HepG2 (cell line): ENCODE data around the gene TM9SF4. TPM values are rescaled to one million over a fixed set of nuclear protein-coding genes. Genes with fewer than 3 reads are reported as not detected.

Experiments used
- ARID2 ChIP-seq: sonication (generic); formaldehyde crosslinking; IDR thresholded peaks from 2 replicates; pipeline ENCODE4 v1.8.1; 2022; ENCODE audit warnings: mild to moderate bottlenecking, missing genetic modification reagents, borderline replicate concordance
- ARNT2 ChIP-seq: sonication (generic); formaldehyde crosslinking; IDR thresholded peaks from 2 replicates; pipeline ENCODE4 v1.8.0; 2022; ENCODE audit warnings: mild to moderate bottlenecking, low read depth, missing genetic modification reagents, moderate library complexity
- CTCF ChIP-seq: sonication (generic); formaldehyde crosslinking; IDR thresholded peaks from 2 replicates; pipeline ENCODE4 v1.5.0; 2020; ENCODE audit warnings: mild to moderate bottlenecking, missing genetic modification reagents, moderate library complexity
- GATA4 ChIP-seq: sonication (generic); IDR thresholded peaks from 2 replicates; pipeline ENCODE4 v1.6.1; 2016; ENCODE audit warnings: antibody characterized with exemption, low read depth, borderline replicate concordance
- HMG20A ChIP-seq: IDR thresholded peaks from 2 replicates; pipeline ENCODE4 v1.6.1; 2016; ENCODE audit warnings: borderline replicate concordance
- KLF9 ChIP-seq: IDR thresholded peaks from 2 replicates; pipeline ENCODE4 v1.6.1; 2016; ENCODE audit warnings: low read depth
- MEF2D ChIP-seq: sonication (generic); formaldehyde crosslinking; IDR thresholded peaks from 2 replicates; pipeline ENCODE4 v1.5.1; 2020; ENCODE audit warnings: mild to moderate bottlenecking, missing genetic modification reagents
- MIXL1 ChIP-seq: IDR thresholded peaks from 2 replicates; pipeline ENCODE4 v1.6.1; 2016
- NBN ChIP-seq: fragments of 450-650 bp; conservative IDR thresholded peaks from 2 replicates; pipeline ENCODE4 v1.6.1; 2017
- NR2F6 ChIP-seq, 2 experiments: IDR thresholded peaks; 2 replicates each; pipeline ENCODE4 v1.6.1; 2016; ENCODE audit warnings: antibody characterized with exemption in 1 of 2, mild to moderate bottlenecking in 1 of 2
- POGZ ChIP-seq: sonication (generic); formaldehyde crosslinking; IDR thresholded peaks from 2 replicates; pipeline ENCODE4 v1.4.0; 2020; ENCODE audit warnings: mild to moderate bottlenecking, missing genetic modification reagents
- RBM22 ChIP-seq: fragments of 200-400 bp; formaldehyde crosslinking; optimal IDR thresholded peaks from 2 replicates; pipeline ENCODE3; 2017; ENCODE audit warnings: mild to moderate bottlenecking, low read length, moderate library complexity
- RELA ChIP-seq: sonication (generic); formaldehyde crosslinking; IDR thresholded peaks from 2 replicates; pipeline ENCODE4 v1.4.0; 2020; ENCODE audit warnings: missing genetic modification reagents
- RORA ChIP-seq: sonication (generic); formaldehyde crosslinking; IDR thresholded peaks from 2 replicates; pipeline ENCODE4 v1.5.0; 2020; ENCODE audit warnings: mild to moderate bottlenecking, missing genetic modification reagents, moderate library complexity
- SP2 ChIP-seq: sonication (generic); formaldehyde crosslinking; IDR thresholded peaks from 2 replicates; pipeline ENCODE4 v1.5.1; 2020; ENCODE audit warnings: mild to moderate bottlenecking, missing genetic modification reagents
- TAF15 ChIP-seq: fragments of 200-400 bp; formaldehyde crosslinking; IDR thresholded peaks from one replicate; pipeline ENCODE4 v1.6.1; 2018; ENCODE audit warnings: mild to moderate bottlenecking, low read depth, low read length; ENCODE audit not compliant: poor library complexity, severe bottlenecking
- TBP ChIP-seq: sonication (generic); formaldehyde crosslinking; IDR thresholded peaks from 2 replicates; pipeline ENCODE4 v1.5.0; 2020; ENCODE audit warnings: missing genetic modification reagents
- TSC22D2 ChIP-seq: sonication (generic); formaldehyde crosslinking; IDR thresholded peaks from 2 replicates; pipeline ENCODE4 v1.5.1; 2020; ENCODE audit warnings: missing genetic modification reagents, mild to moderate bottlenecking, borderline replicate concordance
- ZFYVE20 ChIP-seq: sonication (generic); formaldehyde crosslinking; IDR thresholded peaks from 2 replicates; pipeline ENCODE4 v1.8.0; 2023; ENCODE audit warnings: low read depth, mild to moderate bottlenecking, moderate library complexity, missing genetic modification reagents, borderline replicate concordance
- ZNF335 ChIP-seq: sonication (generic); formaldehyde crosslinking; IDR thresholded peaks from 2 replicates; pipeline ENCODE4 v1.4.0; 2020; ENCODE audit warnings: missing genetic modification reagents
- ZNF530 ChIP-seq: sonication (generic); formaldehyde crosslinking; IDR thresholded peaks from 2 replicates; pipeline ENCODE4 v1.5.0; 2020; ENCODE audit warnings: low read depth, mild to moderate bottlenecking, missing genetic modification reagents
- ZNF615 ChIP-seq: sonication (generic); formaldehyde crosslinking; IDR thresholded peaks from 2 replicates; pipeline ENCODE4 v1.5.0; 2020; ENCODE audit warnings: mild to moderate bottlenecking, missing genetic modification reagents, borderline replicate concordance
- ZNF746 ChIP-seq: sonication (generic); formaldehyde crosslinking; IDR thresholded peaks from 2 replicates; pipeline ENCODE4 v1.8.0; 2022; ENCODE audit warnings: mild to moderate bottlenecking, missing genetic modification reagents
- ZNF891 ChIP-seq: sonication (generic); formaldehyde crosslinking; IDR thresholded peaks from 2 replicates; pipeline ENCODE4 v1.5.0; 2020; ENCODE audit warnings: mild to moderate bottlenecking, missing genetic modification reagents
- polyA plus RNA-seq, 8 experiments: library from polyadenylated mRNA; depleted of rRNA in 3 of 8; stranded (reverse) in 7 of 8; unstranded in 1 of 8; fragments of >200 nt; fragmentation: Illumina TruSeq in 4 of 8; extraction: Trizol in 4 of 8; gene quantifications; 2 replicates each; pipeline versions ENCODE4 v1.2.1 to v1.2.3, GENCODE V29; 2011 to 2016; ENCODE audit warnings: low read depth in 4 of 8, missing spikeins in 1 of 8, mixed read lengths in 1 of 8; ENCODE audit not compliant: insufficient read depth in 1 of 8
- total RNA-seq, 5 experiments: library from RNA; depleted of rRNA; stranded (reverse); fragments of >200 nt; fragmentation: Illumina TruSeq; extraction: Trizol; gene quantifications; 2 replicates each; pipeline ENCODE4 v1.2.3, GENCODE V29; 2016; ENCODE audit warnings: low read depth in 1 of 5
- TF ChIP-seq, protein P1 (sequence below): sonication (generic); formaldehyde crosslinking; IDR thresholded peaks from 2 replicates; pipeline ENCODE4 v1.4.0; 2020; ENCODE audit warnings: mild to moderate bottlenecking, missing genetic modification reagents
- TF ChIP-seq, protein P2 (sequence below): sonication (generic); formaldehyde crosslinking; IDR thresholded peaks from 2 replicates; pipeline ENCODE4 v1.8.0; 2022; ENCODE audit warnings: mild to moderate bottlenecking, missing genetic modification reagents; ENCODE audit not compliant: insufficient replicate concordance

The TM9SF4 gene
- total and polyA plus RNA-seq, 2 of the 13 experiments (the other 11 are each of a cell fraction or from before 2014, with no cell fraction given), result 53.5 to 171 TPM

- TF ChIP-seq POGZ (CRISPR knock-in tag) (peak; percentile 34; the same call in 1 of the 2 replicates), GATA4 (no peak), CTCF (CRISPR knock-in tag) (no peak), RELA (CRISPR knock-in tag) (no peak), MIXL1 (CRISPR knock-in tag) (no peak), ZNF335 (CRISPR knock-in tag) (no peak), MEF2D (CRISPR knock-in tag) (peak; percentile 52; the same call in 1 of the 2 replicates), KLF9 (no peak), NR2F6 (IDR thresholded peaks at IDR 0.05) (no peak), NR2F6 (CRISPR knock-in tag; IDR thresholded peaks at IDR 0.05) (no peak), HMG20A (peak; percentile 61; the same call in 1 of the 2 replicates), ZNF530 (CRISPR knock-in tag) (no peak), ZNF746 (CRISPR knock-in tag) (no peak), RBM22 (no peak), ZNF891 (peak; percentile 50; the same call in 1 of the 2 replicates), TAF15 (no peak), ZNF615 (0 out of 2 replicates have a peak, but pooled peaks have one; percentile 22), RORA (CRISPR knock-in tag) (no peak), TSC22D2 (CRISPR knock-in tag) (no peak), ZFYVE20 (CRISPR knock-in tag) (no peak), NBN (no peak), TBP (no peak), SP2 (CRISPR knock-in tag) (no peak), ARNT2 (CRISPR knock-in tag) (no peak), ARID2 (no peak)
- TF ChIP-seq, protein P1, sequence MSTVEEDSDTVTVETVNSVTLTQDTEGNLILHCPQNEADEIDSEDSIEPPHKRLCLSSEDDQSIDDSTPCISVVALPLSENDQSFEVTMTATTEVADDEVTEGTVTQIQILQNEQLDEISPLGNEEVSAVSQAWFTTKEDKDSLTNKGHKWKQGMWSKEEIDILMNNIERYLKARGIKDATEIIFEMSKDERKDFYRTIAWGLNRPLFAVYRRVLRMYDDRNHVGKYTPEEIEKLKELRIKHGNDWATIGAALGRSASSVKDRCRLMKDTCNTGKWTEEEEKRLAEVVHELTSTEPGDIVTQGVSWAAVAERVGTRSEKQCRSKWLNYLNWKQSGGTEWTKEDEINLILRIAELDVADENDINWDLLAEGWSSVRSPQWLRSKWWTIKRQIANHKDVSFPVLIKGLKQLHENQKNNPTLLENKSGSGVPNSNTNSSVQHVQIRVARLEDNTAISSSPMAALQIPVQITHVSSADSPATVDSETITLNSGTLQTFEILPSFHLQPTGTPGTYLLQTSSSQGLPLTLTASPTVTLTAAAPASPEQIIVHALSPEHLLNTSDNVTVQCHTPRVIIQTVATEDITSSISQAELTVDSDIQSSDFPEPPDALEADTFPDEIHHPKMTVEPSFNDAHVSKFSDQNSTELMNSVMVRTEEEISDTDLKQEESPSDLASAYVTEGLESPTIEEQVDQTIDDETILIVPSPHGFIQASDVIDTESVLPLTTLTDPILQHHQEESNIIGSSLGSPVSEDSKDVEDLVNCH (CRISPR knock-in tag), result no peak
- TF ChIP-seq, protein P2, sequence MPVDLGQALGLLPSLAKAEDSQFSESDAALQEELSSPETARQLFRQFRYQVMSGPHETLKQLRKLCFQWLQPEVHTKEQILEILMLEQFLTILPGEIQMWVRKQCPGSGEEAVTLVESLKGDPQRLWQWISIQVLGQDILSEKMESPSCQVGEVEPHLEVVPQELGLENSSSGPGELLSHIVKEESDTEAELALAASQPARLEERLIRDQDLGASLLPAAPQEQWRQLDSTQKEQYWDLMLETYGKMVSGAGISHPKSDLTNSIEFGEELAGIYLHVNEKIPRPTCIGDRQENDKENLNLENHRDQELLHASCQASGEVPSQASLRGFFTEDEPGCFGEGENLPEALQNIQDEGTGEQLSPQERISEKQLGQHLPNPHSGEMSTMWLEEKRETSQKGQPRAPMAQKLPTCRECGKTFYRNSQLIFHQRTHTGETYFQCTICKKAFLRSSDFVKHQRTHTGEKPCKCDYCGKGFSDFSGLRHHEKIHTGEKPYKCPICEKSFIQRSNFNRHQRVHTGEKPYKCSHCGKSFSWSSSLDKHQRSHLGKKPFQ (CRISPR knock-in tag), result no peak
Measured at GRCh38 chr20:32152421-32153155, 43.1 kb downstream of the TM9SF4 start (continued).
